ENCODE measurements around the gene ERLEC1.
"Not testable (repeated sequence)": the region's sequence is repeated elsewhere in the genome, so short reads cannot be mapped to it uniquely, and the experiment has no call there.

The ERLEC1 gene

DNA sequence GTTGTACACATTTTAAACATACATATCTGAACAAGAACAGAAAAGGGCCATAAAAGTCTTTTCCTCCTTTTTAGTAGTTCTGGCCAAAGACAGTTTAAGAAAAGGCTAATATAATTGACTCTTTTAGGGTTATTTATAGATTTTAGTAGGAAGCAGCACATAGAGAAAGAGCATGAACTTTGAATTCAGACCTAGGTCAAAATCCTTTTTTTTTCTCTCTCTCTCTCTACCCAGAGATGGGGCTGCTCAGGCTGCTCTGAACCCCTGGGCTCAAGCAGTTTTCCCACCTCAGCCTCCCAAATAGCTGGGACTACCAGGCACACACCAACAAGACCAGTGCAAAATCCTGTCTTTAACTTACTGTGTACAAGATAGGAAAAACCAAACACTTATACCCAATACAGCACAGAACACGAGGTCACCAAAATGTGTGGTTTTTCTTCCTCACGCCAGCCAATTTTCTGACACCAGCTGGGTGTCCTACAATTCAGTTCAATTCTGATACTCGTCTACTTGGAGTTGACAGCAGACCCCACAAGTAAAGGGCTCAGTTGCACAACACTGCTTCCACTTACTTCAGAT, 32.1 kb downstream of the ERLEC1 start:
- no peaks in the 10 kb centered on the region for H3K4me1 ChIP-seq (ENCODE audit: control insufficient read depth, insufficient read depth, low read length)
- H3K36me3 ChIP-seq (ENCODE audit: control insufficient read depth in 2 of 2, insufficient read depth in 2 of 2, low read length in 2 of 2) = peaks cover 13 to 20% of the 10 kb centered on the region in 2 donors
- no peaks in the 10 kb centered on the region for H3K9me3 ChIP-seq (ENCODE audit: control insufficient read depth in 2 of 2, low read length in 2 of 2)
- H3K27ac ChIP-seq (ENCODE audit: low read length) = no peak overlapping the region
- H3K9ac ChIP-seq (ENCODE audit: low read length in 2 of 2) = no peak overlapping the region
- H3K27me3 ChIP-seq (ENCODE audit: control insufficient read depth in 1 of 2, insufficient read depth in 2 of 2, low read length in 2 of 2) = no peaks in the 10 kb centered on the region
- no peak overlapping the region for H3K4me3 ChIP-seq (ENCODE audit: low read length in 2 of 2)

- H3K36me3 ChIP-seq (ENCODE audit: control insufficient read depth in 2 of 2, insufficient read depth in 2 of 2, low read length in 2 of 2) = peaks cover 13 to 20% of the 10 kb centered on the region in 2 donors
- no peak overlapping the region for H3K4me3 ChIP-seq (ENCODE audit: low read length in 2 of 2)
- H3K27ac ChIP-seq (ENCODE audit: low read length) = no peak overlapping the region
- H3K9ac ChIP-seq (ENCODE audit: low read length in 2 of 2) = no peak overlapping the region
- H3K4me1 ChIP-seq (ENCODE audit: control insufficient read depth, insufficient read depth, low read length) = no peaks in the 10 kb centered on the region
- no peaks in the 10 kb centered on the region for H3K27me3 ChIP-seq (ENCODE audit: control insufficient read depth in 1 of 2, insufficient read depth in 2 of 2, low read length in 2 of 2)
- no peaks in the 10 kb centered on the region for H3K9me3 ChIP-seq (ENCODE audit: control insufficient read depth in 2 of 2, low read length in 2 of 2)
Observed at GRCh38 chr2:53819634-53820033, 32.8 kb downstream of the ERLEC1 start.

DNA sequence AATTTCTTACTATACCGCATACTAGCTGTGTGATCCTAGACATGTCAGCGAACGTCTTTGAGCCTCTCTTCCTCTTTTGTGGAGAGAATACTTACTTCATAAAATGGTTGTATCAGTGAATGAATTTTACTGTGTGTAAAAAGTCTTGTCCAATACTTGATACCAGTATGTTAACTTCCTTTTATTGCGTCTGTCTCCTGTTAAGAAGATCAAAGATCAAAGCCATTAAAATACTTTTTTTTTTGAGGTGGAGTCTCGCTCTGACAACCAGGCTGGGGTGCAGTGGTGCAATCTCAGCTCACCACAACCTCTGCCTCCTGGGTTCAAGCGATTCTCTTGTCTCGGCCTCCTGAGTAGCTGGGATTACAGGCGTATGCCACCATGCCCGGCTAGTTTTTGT, 33.2 kb downstream of the ERLEC1 start:
- no peaks in the 10 kb centered on the region for H3K9me3 ChIP-seq (ENCODE audit: control insufficient read depth in 2 of 2, low read length in 2 of 2)
- H3K27me3 ChIP-seq (ENCODE audit: control insufficient read depth in 1 of 2, insufficient read depth in 2 of 2, low read length in 2 of 2) = no peaks in the 10 kb centered on the region
- H3K4me3 ChIP-seq (ENCODE audit: low read length in 2 of 2) = no peak overlapping the region
- H3K4me1 ChIP-seq (ENCODE audit: control insufficient read depth, insufficient read depth, low read length) = no peaks in the 10 kb centered on the region
- H3K36me3 ChIP-seq (ENCODE audit: control insufficient read depth in 2 of 2, insufficient read depth in 2 of 2, low read length in 2 of 2) = peaks cover 13 to 20% of the 10 kb centered on the region in 2 donors
- H3K27ac ChIP-seq (ENCODE audit: low read length) = no peak overlapping the region
- H3K9ac ChIP-seq (ENCODE audit: low read length in 2 of 2) = no peak overlapping the region

- H3K9me3 ChIP-seq (ENCODE audit: control insufficient read depth in 2 of 2, low read length in 2 of 2) = no peaks in the 10 kb centered on the region
- no peak overlapping the region for H3K27ac ChIP-seq (ENCODE audit: low read length)
- no peaks in the 10 kb centered on the region for H3K4me1 ChIP-seq (ENCODE audit: control insufficient read depth, insufficient read depth, low read length)
- H3K27me3 ChIP-seq (ENCODE audit: control insufficient read depth in 1 of 2, insufficient read depth in 2 of 2, low read length in 2 of 2) = no peaks in the 10 kb centered on the region
- peaks cover 6 to 15% of the 10 kb centered on the region in 2 donors for H3K36me3 ChIP-seq (ENCODE audit: control insufficient read depth in 2 of 2, insufficient read depth in 2 of 2, low read length in 2 of 2)
- no peak overlapping the region for H3K9ac ChIP-seq (ENCODE audit: low read length in 2 of 2)
- H3K4me3 ChIP-seq (ENCODE audit: low read length in 2 of 2) = no peak overlapping the region
Observed at GRCh38 chr2:53820711-53821110, 33.9 kb downstream of the ERLEC1 start.

DNA sequence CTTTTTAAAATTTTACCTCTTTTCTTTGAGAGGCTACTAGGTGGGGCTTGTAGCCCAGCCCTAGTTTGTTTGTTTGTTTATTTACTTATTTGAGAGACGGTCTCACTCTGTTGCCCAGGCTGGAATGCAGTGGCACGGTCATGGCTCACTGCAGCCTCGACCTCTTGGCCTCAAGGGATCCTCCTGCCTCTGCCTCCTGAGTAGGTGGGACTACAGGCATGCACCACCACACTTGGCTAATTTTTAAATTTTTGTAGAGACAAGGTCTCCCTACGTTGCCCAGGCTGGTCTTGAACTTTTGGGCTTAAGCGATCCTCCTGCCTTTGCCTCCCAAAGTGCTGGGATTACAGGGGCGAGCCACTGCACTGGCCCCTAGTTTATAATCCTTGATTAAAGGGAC, 35.0 kb downstream of the ERLEC1 start:
- Histone ChIP-seq H3K4me1 (ENCODE audit: control insufficient read depth, insufficient read depth, low read length) (no peaks in the 10 kb centered on the region), H3K9me3 (ENCODE audit: control insufficient read depth in 2 of 2, low read length in 2 of 2) (no peaks in the 10 kb centered on the region), H3K4me3 (ENCODE audit: low read length in 2 of 2) (no peak overlapping the region), H3K9ac (ENCODE audit: low read length in 2 of 2) (no peak overlapping the region), H3K27ac (ENCODE audit: low read length) (no peak overlapping the region), H3K36me3 (ENCODE audit: control insufficient read depth in 2 of 2, insufficient read depth in 2 of 2, low read length in 2 of 2) (peaks cover 6 to 12% of the 10 kb centered on the region in 2 donors), H3K27me3 (ENCODE audit: control insufficient read depth in 1 of 2, insufficient read depth in 2 of 2, low read length in 2 of 2) (no peaks in the 10 kb centered on the region)

DNA sequence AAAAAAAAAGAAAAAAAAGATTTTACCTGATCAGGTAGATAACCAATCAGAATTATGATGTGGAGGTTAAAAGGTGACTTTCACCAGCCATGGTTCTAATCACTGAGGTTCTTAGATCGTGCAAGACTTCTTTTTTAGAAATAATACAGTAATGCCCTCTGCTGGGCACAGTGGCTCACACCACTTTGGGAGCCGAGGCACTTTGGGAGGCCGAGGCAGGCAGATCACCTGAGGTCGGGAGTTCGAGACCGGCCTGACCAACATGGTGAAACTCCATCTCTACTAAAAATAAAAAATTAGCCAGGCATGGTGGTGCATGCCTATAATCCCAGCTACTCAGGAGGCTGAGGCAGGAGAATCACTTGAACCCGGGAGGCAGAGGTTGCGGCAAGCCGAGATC, 36.8 kb downstream of the ERLEC1 start:
- H3K27me3 ChIP-seq (ENCODE audit: control insufficient read depth in 1 of 2, insufficient read depth in 2 of 2, low read length in 2 of 2); H3K4me1 ChIP-seq (ENCODE audit: control insufficient read depth, insufficient read depth, low read length); H3K36me3 ChIP-seq (ENCODE audit: control insufficient read depth in 2 of 2, insufficient read depth in 2 of 2, low read length in 2 of 2); H3K9ac ChIP-seq (ENCODE audit: low read length in 2 of 2); H3K4me3 ChIP-seq (ENCODE audit: low read length in 2 of 2); H3K9me3 ChIP-seq (ENCODE audit: control insufficient read depth in 2 of 2, low read length in 2 of 2); H3K27ac ChIP-seq (ENCODE audit: low read length): not testable (repeated sequence)

DNA sequence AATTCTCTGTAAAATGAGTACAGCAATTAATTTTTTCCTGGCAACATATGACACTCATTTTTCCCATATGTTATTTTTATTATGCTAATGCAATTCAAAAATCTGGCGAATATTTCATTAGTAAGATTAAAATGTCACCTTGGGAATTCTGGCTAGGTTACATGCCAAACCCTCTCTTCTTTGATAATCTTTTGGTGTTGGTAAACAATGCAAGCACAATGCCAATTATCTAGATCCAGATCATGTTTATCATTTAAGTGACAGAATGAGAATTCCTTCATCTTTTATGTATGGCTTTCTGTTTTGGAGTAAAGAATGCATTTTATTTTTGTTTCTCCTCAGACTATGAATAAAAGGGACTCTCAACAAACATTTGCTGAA, 39.2 kb downstream of the ERLEC1 start:
- Histone ChIP-seq H3K36me3 (ENCODE audit: control insufficient read depth in 2 of 2, insufficient read depth in 2 of 2, low read length in 2 of 2) (no peaks in the 10 kb centered on the region), H3K27me3 (ENCODE audit: control insufficient read depth in 1 of 2, insufficient read depth in 2 of 2, low read length in 2 of 2) (no peaks in the 10 kb centered on the region), H3K27ac (ENCODE audit: low read length) (no peak overlapping the region), H3K9ac (ENCODE audit: low read length in 2 of 2) (no peak overlapping the region), H3K4me1 (ENCODE audit: control insufficient read depth, insufficient read depth, low read length) (no peaks in the 10 kb centered on the region), H3K9me3 (ENCODE audit: control insufficient read depth in 2 of 2, low read length in 2 of 2) (peaks cover 0 to 7% of the 10 kb centered on the region in 2 donors), H3K4me3 (ENCODE audit: low read length in 2 of 2) (no peak overlapping the region)

- no peak overlapping the region for H3K9ac ChIP-seq (ENCODE audit: low read length in 2 of 2)
- H3K27ac ChIP-seq (ENCODE audit: low read length) = no peak overlapping the region
- H3K27me3 ChIP-seq (ENCODE audit: control insufficient read depth in 1 of 2, insufficient read depth in 2 of 2, low read length in 2 of 2) = no peaks in the 10 kb centered on the region
- no peaks in the 10 kb centered on the region for H3K36me3 ChIP-seq (ENCODE audit: control insufficient read depth in 2 of 2, insufficient read depth in 2 of 2, low read length in 2 of 2)
- peaks cover 0 to 7% of the 10 kb centered on the region in 2 donors for H3K9me3 ChIP-seq (ENCODE audit: control insufficient read depth in 2 of 2, low read length in 2 of 2)
- no peaks in the 10 kb centered on the region for H3K4me1 ChIP-seq (ENCODE audit: control insufficient read depth, insufficient read depth, low read length)
- H3K4me3 ChIP-seq (ENCODE audit: low read length in 2 of 2) = no peak overlapping the region
Observed at GRCh38 chr2:53826587-53827397, 39.9 kb downstream of the ERLEC1 start.

- H3K4me1 ChIP-seq (ENCODE audit: control insufficient read depth, insufficient read depth, low read length) = no peaks in the 10 kb centered on the region
- H3K9me3 ChIP-seq (ENCODE audit: control insufficient read depth in 2 of 2, low read length in 2 of 2) = peaks cover 0 to 7% of the 10 kb centered on the region in 2 donors
- no peak overlapping the region for H3K9ac ChIP-seq (ENCODE audit: low read length in 2 of 2)
- peaks cover 0 to 2% of the 10 kb centered on the region in 2 donors for H3K36me3 ChIP-seq (ENCODE audit: control insufficient read depth in 2 of 2, insufficient read depth in 2 of 2, low read length in 2 of 2)
- H3K27me3 ChIP-seq (ENCODE audit: control insufficient read depth in 1 of 2, insufficient read depth in 2 of 2, low read length in 2 of 2) = no peaks in the 10 kb centered on the region
- no peak overlapping the region for H3K27ac ChIP-seq (ENCODE audit: low read length)
- no peak overlapping the region for H3K4me3 ChIP-seq (ENCODE audit: low read length in 2 of 2)
Observed at GRCh38 chr2:53827398-53828175, 40.7 kb downstream of the ERLEC1 start.

DNA sequence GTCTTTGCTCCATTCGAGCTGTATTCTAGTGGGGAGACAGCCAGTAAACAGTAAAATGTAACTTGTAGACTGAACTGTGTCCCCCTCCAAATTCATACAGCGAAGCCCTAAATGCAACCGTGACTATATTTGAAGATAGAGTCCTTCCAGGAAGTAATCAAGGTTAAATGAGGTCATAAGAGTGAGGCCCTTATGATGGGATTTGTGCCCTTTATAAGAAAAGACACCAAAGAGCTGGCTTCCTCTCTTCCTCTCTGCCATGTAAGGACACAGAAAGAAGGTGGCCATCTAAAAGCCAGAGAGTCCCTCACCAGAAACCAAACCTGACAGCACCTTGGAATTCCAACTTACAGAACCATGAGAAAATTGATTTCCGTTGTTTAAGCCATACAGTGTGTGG, 41.5 kb downstream of the ERLEC1 start:
- Histone ChIP-seq H3K36me3 (ENCODE audit: control insufficient read depth in 2 of 2, insufficient read depth in 2 of 2, low read length in 2 of 2) (peaks cover 0 to 2% of the 10 kb centered on the region in 2 donors), H3K9ac (ENCODE audit: low read length in 2 of 2) (no peak overlapping the region), H3K4me1 (ENCODE audit: control insufficient read depth, insufficient read depth, low read length) (no peaks in the 10 kb centered on the region), H3K27ac (ENCODE audit: low read length) (no peak overlapping the region), H3K27me3 (ENCODE audit: control insufficient read depth in 1 of 2, insufficient read depth in 2 of 2, low read length in 2 of 2) (no peaks in the 10 kb centered on the region), H3K4me3 (ENCODE audit: low read length in 2 of 2) (no peak overlapping the region), H3K9me3 (ENCODE audit: control insufficient read depth in 2 of 2, low read length in 2 of 2) (peaks cover 0 to 7% of the 10 kb centered on the region in 2 donors)

All from stomach smooth muscle (tissue), 2 donors.